KMS-11 (cell line): Measurements from ENCODE around the gene DMRTC1.
"Not testable (repeated sequence)": the region's sequence is repeated elsewhere in the genome, so short reads cannot be mapped to it uniquely, and the experiment has no call there.

ENCODE experiments used
- H2AFZ ChIP-seq: fragments of 200-600 bp; sonication (generic); 2 replicates; pipeline ENCODE4 v1.6.1; 2016; ENCODE audit warnings: antibody characterized with exemption, mixed run types, low read depth
- H3K27ac ChIP-seq: fragments of 200-600 bp; sonication (generic); 2 replicates; pipeline ENCODE4 v1.6.1; 2016; ENCODE audit warnings: mild to moderate bottlenecking, mixed run types
- H3K27me3 ChIP-seq: fragments of 200-600 bp; sonication (generic); 2 replicates; pipeline ENCODE4 v1.6.1; 2017; ENCODE audit warnings: mild to moderate bottlenecking, low read depth, mixed run types, moderate library complexity; ENCODE audit not compliant: insufficient read depth
- H3K36me3 ChIP-seq: fragments of 200-600 bp; sonication (generic); 2 replicates; pipeline ENCODE4 v1.6.1; 2017; ENCODE audit warnings: mild to moderate bottlenecking, mixed run types; ENCODE audit not compliant: insufficient read depth
- H3K4me1 ChIP-seq: fragments of 200-600 bp; sonication (generic); 2 replicates; pipeline ENCODE4 v1.6.1; 2016; ENCODE audit warnings: mild to moderate bottlenecking, low read depth, mixed run types; ENCODE audit not compliant: poor library complexity, severe bottlenecking
- H3K4me2 ChIP-seq: fragments of 200-600 bp; sonication (generic); 2 replicates; pipeline ENCODE4 v1.7.0; 2016; ENCODE audit warnings: mild to moderate bottlenecking, mixed run types
- H3K4me3 ChIP-seq: fragments of 200-600 bp; sonication (generic); IDR thresholded peaks from 2 replicates; pipeline ENCODE4 v1.6.1; 2017; ENCODE audit warnings: low read depth, low read length, mixed read lengths; ENCODE audit not compliant: insufficient read depth
- H3K79me2 ChIP-seq: fragments of 200-600 bp; sonication (generic); 2 replicates; pipeline ENCODE4 v1.6.1; 2016; ENCODE audit warnings: low read depth, mixed run types; ENCODE audit not compliant: insufficient read depth
- H3K9ac ChIP-seq: fragments of 200-600 bp; sonication (generic); 2 replicates; pipeline ENCODE4 v1.6.1; 2016; ENCODE audit warnings: mild to moderate bottlenecking, mixed run types
- H4K20me1 ChIP-seq: fragments of 200-600 bp; sonication (generic); 2 replicates; pipeline ENCODE4 v1.6.1; 2016; ENCODE audit warnings: mild to moderate bottlenecking, mixed run types; ENCODE audit not compliant: insufficient read depth

Gene DMRTC1

DNA sequence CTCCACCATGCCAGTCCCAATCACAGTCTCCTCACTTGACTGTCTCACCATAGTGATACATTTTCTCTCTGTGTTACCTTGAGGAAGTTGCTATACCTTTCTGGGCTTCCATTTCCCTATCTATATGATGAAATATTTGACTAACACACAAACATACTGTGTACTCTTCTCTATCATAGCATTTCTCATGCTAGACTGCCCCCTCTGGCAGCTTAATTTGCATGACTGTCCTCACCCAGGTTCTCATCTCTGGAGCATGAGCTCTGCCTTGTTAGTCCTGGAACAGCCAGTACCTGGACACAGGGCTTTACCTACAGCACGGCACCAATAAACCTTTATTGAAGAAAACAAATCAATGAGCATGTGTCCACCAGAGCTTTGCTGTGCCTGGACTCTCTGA lies 11.4 kb downstream of the DMRTC1 start:
- not testable (repeated sequence) for H3K27ac ChIP-seq, H3K4me2 ChIP-seq, H2AFZ ChIP-seq, H3K9ac ChIP-seq, H3K4me3 ChIP-seq, H3K79me2 ChIP-seq, H3K4me1 ChIP-seq, H3K27me3 ChIP-seq, H4K20me1 ChIP-seq, H3K36me3 ChIP-seq

DNA sequence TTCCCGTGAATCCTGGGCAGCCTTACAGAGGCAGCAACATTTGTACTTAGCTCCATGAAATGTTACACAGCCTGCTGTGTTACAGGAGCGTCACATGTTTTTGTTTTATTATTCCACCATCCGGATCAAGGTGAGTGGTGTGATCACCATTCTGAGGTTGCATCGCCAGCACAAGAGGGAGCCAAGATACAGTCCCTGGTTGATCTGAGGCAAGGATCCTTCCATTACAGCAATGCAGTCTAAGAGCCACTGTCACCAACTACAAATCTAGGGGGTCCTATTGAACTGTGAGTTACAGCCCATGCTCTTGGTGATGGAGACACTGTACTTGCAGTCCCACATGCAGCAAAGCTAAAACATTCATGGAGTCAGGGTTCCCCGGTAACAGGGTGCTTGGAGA lies 27.5 kb downstream of the DMRTC1 start:
- H3K4me2 ChIP-seq, H3K4me3 ChIP-seq, H3K79me2 ChIP-seq, H3K27me3 ChIP-seq, H3K36me3 ChIP-seq, H3K27ac ChIP-seq, H3K4me1 ChIP-seq, H4K20me1 ChIP-seq, H3K9ac ChIP-seq, H2AFZ ChIP-seq: not testable (repeated sequence)

- H4K20me1 ChIP-seq, H3K9ac ChIP-seq, H2AFZ ChIP-seq, H3K27me3 ChIP-seq, H3K4me3 ChIP-seq, H3K4me1 ChIP-seq, H3K36me3 ChIP-seq, H3K79me2 ChIP-seq, H3K4me2 ChIP-seq, H3K27ac ChIP-seq: not testable (repeated sequence)
Observed at GRCh38 chrX:72912315-72912714, 31.3 kb downstream of the DMRTC1 start, which contains the start of gene FAM236C. FAM236C (plus strand) TSS chrX:72912615; CDS start chrX:72912715, 100 bp downstream.

DNA sequence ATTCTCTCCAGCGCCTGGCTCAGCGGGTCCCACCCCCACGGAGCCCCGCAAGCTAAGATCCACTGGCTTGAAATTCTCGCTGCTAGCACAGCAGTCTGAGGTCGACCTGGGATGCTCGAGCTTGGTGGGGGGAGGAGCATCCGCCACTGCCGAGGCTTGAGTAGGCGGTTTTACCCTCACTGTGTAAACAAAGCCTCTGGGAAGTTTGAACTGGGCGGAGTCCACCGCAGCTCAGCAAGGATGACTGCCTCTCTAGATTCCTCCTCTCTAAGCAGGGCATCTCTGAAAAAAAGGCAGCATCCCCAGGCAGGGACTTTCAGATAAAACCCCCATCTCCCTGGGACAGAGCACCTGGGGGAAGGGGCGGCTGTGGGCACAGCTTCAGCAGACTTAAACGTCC lies 53.9 kb downstream of the DMRTC1 start:
- not testable (repeated sequence) for H3K27me3 ChIP-seq, H3K9ac ChIP-seq, H3K4me2 ChIP-seq, H3K79me2 ChIP-seq, H3K36me3 ChIP-seq, H3K4me1 ChIP-seq, H3K27ac ChIP-seq, H4K20me1 ChIP-seq, H2AFZ ChIP-seq, H3K4me3 ChIP-seq

- not testable (repeated sequence) for H3K4me1 ChIP-seq, H3K36me3 ChIP-seq, H3K9ac ChIP-seq, H3K4me2 ChIP-seq, H3K27ac ChIP-seq, H3K27me3 ChIP-seq, H2AFZ ChIP-seq, H4K20me1 ChIP-seq, H3K79me2 ChIP-seq, H3K4me3 ChIP-seq
Observed at GRCh38 chrX:72882898-72883297, 60.7 kb downstream of the DMRTC1 start.

GRCh38 chrX:72837532-72837931 lies 106.1 kb downstream of the DMRTC1 start:
- H3K4me1 ChIP-seq, H3K36me3 ChIP-seq, H3K27ac ChIP-seq, H3K4me2 ChIP-seq, H4K20me1 ChIP-seq, H3K9ac ChIP-seq, H3K4me3 ChIP-seq, H3K27me3 ChIP-seq, H3K79me2 ChIP-seq, H2AFZ ChIP-seq: not testable (repeated sequence)

- not testable (repeated sequence) for H3K27me3 ChIP-seq, H3K4me1 ChIP-seq, H3K36me3 ChIP-seq, H3K9ac ChIP-seq, H3K27ac ChIP-seq, H3K4me3 ChIP-seq, H3K4me2 ChIP-seq, H3K79me2 ChIP-seq, H4K20me1 ChIP-seq, H2AFZ ChIP-seq
Observed at GRCh38 chrX:72830701-72831100, 112.9 kb downstream of the DMRTC1 start.
